SK-MEL-5 (cell line): ENCODE data around the gene FBXL17. TPM values are rescaled to one million over a fixed set of nuclear protein-coding genes. Genes with fewer than 3 reads are reported as not detected.

Experiments used
- DNase-seq: peaks from one replicate; pipeline ENCODE4 v3.0.0-alpha.2; 2016; ENCODE audit warnings: low read depth, low spot score
- in situ Hi-C: cut with HindIII; loops from 2 replicates; pipeline ENCODE4 v1.10.0; 2016; ENCODE audit warnings: low sequenced_read_pairs, high pct_unique_total_duplicates, low pct_unique_long_range_greater_than_20kb
- total RNA-seq: library from RNA; depleted of rRNA; stranded (reverse); fragments of >200 nt; shearing (Covaris generic); gene quantifications from 2 replicates; pipeline ENCODE4 v1.2.3, GENCODE V29; 2014

Gene FBXL17
- total RNA-seq, 1 experiment from 2014 or later: 10.0 TPM

DNA sequence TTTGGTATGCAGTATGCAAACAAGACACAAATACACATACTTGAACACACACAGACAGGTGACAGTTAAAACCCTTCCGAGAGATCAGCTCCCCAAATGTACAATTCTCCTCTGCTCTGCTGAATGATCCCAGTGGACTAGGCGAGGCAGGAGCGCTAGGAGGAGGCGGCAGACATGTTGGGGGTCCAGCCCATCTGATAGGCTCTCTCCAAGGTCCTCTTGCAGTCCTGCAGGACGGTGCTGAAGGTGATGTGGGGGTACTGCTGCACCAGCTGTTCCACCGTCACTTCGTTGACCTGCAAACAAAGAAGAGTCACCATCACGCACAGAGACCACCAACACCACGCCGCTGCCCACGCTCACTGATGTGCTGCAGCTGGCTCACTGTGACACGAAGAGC, 520.3 kb downstream of the FBXL17 start:
- in situ Hi-C loops: no loop called here
- DNase-seq: no peak

DNA sequence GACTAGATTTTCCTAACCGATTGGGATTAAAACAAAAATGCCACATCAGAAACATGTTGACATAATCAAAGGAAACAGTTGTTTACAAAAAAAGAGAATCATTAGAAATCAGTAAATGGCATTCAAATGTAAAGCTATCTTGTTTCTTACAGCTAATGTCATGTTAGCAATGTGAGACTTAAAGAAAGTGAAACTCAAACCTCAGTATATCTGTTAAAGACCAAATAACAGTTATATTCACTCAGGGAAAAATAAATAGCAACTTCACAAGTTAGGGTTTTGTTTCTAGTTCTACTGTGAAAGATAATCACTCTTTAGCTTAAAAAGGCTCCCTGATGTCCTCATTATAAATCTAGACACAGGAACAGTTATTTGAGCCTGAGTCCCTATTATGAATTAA, 521.9 kb downstream of the FBXL17 start:
- in situ Hi-C loops: no loop called here
- no peak for DNase-seq

DNA sequence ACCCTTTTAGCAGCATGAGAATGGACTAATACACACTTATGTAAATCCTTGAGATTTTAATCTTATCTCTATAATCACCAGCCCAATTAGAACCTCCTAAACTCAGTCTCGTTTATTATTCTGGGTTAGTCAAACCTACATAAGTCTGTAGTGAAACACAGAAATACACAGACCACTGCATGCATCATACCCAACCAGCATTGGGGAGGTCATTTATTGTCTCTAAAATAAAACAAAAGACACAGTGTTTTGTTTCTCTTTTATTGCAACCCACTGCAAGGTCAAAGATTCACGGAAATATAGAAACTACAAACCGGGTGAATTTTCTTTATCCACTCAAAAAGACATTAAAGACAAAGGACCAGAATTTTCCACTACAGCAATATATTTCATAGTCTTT, 523.1 kb downstream of the FBXL17 start:
- DNase-seq: no peak
- in situ Hi-C loops: no loop called here

DNA sequence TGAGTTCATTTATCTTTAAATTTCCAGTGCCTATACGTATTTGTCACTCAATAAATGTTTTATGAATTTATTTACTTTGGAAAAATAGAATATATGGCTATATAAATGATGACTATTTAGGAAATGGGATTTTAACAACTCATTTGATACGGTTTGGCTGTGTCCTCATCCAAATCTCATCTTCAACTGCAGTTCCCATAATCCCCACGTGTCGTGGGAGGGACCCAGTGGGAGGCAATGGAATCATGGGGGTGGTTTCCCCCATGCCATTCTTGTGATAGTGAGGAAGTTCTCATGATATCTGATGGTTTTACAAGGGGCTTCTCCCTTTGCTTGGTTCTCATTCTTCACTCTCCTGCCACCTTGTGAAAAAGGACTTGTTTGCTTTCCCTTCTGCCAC, 523.6 kb downstream of the FBXL17 start:
- no peak for DNase-seq
- in situ Hi-C loops: no loop called here

DNA sequence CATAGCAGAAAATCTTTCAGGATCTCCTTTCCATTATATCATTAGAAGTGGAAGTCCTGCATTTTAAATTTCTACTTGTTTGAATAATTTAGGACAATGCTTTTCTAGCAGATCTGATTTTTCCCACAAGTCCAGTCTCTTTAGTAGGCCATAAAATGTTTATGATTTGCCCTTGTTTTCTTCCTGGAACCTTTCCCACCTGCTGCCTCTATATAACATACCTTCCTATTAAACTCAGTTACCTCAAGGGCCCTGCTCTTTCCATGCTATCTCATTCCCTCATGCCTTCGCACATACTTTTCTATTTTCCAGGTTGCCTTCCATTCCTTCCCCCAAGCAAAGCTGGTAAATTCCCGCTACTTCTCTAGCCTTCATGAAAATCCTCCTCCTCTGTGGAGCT, 524.1 kb downstream of the FBXL17 start:
- in situ Hi-C loops: no loop called here
- no peak for DNase-seq

DNA sequence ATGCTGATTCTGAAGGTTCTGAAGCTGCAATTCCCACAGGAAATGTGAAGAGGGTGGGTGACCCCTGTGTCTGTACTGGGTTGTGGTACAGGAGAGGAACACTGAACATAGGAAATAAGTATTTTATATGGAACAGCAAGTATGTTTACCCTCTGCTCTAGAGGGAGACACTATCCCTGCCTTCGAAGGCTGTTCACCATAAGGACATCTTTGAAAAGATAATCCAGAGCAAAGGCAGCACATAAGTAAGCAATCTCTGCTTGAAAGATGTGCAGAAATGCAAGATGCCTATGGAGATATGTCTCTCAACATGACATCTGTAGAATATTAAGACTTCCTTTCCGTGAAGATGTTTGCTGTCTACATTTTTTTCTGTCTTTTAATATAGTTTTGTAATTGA, 526.7 kb downstream of the FBXL17 start:
- peak; percentile 11 for DNase-seq
- in situ Hi-C loops: no loop called here

DNA sequence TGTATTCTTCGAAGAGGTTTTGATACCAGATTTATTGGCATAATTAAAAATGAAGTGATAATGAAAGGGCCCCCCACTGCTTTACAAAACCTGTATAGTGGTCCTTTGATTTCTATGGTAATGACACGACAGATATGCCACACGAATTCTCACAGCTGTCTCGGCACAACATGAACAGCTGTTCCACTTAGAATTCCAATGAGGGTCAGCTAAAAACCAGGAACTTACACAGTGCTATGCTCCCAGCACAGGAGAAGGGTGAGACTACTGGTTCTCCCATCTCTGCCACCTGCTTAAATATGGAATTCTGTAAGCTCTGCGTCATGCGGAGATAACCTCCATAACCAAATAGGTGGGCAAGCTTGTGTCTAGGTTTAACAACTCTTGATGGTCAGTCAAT, 528.2 kb downstream of the FBXL17 start:
- DNase-seq: no peak
- in situ Hi-C loops: no loop called here

DNA sequence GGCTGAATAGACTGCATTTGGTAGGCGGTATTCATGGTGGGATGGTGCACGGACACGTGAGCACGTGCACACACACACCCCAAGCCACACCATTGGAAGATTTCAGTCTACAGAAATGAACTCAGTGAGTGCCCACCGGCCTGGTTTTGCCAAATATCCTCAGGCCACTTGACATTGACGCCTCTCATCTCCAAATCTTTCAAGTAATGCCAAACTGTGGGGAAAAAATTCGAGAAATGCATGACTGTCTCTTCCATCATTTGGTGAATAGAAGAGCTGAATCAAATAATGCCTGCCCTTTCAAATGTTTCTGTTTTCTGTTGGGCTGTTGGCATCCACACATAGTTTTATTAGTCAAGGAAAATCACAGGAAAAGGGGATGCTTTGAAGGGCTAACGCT, 528.9 kb downstream of the FBXL17 start:
- in situ Hi-C loops: no loop called here
- no peak for DNase-seq

DNA sequence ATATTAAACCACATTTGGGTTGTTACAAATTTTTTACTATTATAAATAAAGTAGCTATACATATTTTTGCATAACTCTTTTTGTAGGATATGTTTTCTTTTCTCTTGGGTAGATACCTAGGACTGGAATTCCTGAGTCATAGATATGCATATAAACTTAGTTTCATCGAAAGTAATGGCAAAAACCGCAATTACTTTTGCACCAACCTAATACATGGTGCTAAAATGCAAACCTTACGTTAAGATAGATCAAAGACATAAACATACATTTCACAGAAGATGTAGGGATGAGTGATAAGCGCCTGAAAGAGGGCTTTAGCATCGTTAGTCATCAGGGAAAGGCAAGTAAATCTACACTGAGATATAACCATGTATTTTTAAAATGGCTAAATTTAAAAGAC, 532.8 kb downstream of the FBXL17 start:
- in situ Hi-C loops: no loop called here

DNA sequence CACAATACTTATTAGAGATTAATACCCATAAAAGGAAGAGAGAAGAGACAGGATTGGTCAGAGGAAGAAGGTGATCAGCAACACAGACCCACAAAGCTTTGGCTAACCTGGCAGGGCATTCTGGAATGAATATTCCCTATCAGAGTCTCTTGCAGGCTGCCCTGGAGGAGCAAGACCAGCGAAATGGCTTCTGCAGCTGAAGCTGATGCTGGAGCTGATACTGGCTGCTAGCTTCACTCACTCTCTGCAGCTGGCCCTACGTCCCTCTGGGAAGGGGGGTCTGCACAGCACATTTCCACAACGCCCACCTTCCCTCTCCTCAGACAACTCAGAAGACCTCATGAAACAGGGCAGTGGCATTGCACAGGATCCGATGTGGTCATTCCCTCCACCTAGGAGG, 541.3 kb downstream of the FBXL17 start:
- in situ Hi-C loops: no loop called here
- DNase-seq: no peak

More for the DNA sequence above, 532.8 kb downstream of the FBXL17 start:
- DNase-seq: no peak

DNA sequence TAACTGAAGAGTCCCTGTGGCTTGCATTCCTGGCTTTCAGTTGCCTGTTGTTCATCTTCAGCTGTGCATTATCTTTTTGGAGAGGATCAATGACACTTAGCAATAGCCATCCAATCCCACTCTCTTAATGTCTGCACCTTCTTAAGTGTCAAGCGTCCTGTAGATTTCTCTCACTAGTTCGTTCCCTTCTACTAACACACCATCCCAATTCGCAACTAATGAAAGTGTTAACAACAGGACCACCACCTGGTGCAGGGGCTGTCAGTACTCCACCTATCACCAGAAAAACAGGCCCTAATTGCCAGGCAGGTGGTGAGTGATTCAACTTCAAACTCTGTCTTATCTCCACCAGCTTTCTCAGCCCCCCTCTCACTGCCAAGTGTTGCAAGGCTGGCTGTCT, 541.7 kb downstream of the FBXL17 start:
- DNase-seq: no peak
- in situ Hi-C loops: no loop called here

DNA sequence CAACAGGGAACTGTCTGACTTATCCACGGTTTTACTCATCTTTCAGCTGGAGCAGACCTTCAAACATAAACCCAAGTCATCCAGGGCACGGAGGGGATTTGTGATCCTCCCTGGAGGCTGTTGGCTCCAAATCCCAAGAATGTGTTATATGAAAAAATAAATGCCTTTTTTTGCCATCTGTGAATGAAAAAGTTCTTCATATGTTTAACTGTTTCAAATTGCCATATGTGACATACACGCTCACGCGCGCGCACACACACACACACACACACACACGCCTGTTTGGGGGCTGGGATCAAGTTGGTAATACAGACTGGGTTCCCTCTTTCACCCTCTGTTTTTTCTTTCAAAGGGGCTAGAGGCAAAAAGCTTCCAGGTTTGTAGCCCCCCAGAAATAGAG, 546.8 kb downstream of the FBXL17 start:
- DNase-seq: no peak
- in situ Hi-C loops: no loop called here

DNA sequence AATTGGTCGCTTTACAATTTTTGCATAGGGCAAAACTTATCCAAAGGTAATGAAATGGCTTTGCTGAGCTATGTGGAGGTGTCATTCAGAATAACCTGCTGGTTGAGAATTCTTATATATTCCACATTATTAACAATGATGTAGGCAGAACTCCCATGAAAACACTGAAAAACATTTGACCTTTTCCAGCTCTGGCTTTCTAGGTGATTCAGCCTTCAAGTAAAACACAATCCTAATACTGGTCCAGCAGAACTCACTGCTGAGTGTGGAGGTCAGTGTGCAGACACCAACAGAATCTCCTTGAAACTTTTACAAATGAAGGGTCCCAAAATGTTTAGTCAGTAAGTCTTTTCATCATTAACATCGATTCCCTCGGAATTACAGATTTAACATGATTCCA, 549.2 kb downstream of the FBXL17 start:
- in situ Hi-C loops: no loop called here
- no peak for DNase-seq

DNA sequence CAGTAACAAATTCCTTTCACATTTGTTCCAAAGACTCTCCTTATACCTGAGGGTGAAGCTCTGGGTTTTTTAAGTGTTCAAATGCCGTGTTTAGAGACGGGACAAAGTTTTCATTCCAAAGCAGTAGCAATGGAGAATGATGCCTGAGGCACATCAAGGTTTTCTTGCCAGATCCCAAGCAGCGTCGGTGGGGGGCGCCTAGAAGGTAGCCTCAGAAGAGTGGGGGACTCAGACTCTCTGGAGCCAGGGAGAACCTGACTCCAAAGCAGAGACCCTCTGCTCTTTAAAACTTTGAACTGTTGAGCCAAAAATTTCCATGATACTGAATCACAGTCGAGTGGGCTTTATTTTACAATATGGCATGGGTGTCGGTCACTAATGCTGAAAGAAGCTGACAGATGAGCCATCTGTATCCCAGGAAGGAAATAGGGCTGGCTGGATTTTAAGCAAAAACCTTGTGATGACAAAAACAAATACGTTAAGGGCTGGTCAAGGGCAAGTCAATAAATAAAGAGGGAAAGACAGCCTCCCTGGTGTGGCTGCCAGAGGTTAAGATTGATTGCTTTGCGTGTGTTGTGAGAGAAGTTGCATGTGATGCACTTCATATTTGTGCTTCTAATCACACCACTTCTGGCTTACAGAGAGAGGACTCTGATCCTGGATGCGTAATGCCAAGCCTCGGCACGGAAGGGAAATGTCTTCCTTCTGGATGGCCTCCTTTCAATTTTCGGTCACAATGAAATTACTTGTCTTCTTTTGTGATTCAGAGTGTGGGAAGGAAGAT, 550.1 kb downstream of the FBXL17 start:
- in situ Hi-C loops: no loop called here
- peak; percentile 17 for DNase-seq

DNA sequence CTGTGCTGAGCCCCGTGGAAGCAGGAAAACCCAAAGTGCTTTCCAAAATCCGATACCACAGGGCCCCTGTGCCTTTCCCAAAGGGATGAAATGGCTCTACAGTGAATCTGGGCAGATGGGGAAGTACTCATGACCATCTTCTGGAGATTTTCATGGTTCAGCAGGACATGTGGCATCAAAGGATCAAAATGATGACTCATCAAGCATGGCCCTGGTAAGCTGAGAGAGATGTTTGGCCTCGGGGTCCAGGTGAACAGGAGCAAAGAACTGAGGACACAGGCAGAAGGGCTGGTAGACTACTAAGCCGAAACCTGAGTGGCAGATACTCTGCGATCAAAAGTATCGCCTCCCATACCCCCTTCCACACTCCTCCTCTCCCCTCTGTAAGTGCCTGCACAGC, 551.1 kb downstream of the FBXL17 start:
- no peak for DNase-seq
- in situ Hi-C loops: no loop called here

DNA sequence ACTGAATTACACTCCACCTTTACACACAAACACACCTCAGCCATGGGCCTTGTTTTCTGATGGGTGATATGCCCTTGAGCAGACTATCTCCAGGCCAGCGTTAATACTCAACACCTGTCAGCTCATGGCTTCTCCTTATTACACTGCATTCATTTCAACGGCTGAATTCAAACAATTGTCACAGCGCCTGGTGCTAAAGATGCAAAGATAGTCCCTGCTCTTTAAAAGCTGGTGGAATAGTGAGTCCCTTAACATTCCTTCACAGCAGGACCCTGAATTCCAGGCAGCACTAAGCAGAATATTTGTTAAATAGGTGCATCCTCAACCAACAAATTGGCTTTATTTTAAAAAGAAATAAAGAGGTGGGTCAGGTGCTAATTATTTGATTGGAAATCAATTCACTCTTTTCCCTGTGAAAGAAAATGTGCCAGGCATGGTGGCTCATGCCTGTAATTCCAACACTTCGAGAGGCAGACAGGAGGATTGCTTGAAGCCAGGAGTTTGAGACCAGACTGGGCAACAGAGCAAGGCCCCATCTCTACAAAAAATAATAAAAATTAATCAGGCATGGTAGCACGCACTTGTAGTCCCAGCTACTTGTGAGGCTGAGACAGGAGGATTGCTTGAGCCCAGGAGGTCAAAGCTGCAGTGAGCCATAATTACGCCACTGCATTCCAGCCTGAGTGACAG, 555.4 kb downstream of the FBXL17 start:
- DNase-seq: no peak
- in situ Hi-C loops: no loop called here

DNA sequence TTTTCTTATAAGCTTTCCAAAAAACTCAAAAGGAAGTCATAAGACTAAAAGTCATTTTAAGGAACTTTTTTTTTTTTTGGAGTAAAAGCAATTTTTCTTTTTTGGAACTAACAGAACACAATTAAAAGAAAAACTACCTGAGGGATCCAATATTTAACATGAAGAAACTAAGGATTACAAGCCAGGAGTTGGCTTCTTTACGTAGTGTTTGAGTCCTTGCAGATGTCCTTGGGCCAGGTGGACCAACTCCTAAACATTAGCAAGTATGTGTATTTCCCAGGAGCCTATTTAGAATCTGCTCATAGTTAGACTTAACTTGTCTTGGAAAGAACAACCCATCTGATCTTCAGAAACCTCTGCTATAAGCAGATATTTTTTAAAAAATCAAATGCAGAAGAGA, 557.1 kb downstream of the FBXL17 start:
- in situ Hi-C loops: no loop called here
- no peak for DNase-seq

DNA sequence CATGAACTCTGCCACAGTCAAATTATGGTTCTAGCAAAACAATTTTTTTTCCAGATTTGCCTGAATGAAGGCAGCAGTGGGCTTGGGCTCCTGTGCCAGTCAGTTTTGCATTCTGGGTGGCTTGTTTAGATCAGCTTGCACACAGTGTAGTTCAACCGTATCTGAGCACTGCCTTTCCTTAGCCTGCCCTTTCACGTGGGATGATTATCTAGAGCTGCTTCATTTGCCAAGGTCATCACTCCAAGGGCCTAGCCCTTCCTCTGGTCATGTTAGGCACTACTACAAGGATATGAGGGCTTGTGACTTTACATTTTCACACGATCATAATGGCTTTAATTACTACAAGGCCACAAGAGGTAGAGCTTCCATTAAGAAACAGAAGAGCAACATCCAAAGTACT, 560.6 kb downstream of the FBXL17 start:
- no peak for DNase-seq
- in situ Hi-C loops: no loop called here

DNA sequence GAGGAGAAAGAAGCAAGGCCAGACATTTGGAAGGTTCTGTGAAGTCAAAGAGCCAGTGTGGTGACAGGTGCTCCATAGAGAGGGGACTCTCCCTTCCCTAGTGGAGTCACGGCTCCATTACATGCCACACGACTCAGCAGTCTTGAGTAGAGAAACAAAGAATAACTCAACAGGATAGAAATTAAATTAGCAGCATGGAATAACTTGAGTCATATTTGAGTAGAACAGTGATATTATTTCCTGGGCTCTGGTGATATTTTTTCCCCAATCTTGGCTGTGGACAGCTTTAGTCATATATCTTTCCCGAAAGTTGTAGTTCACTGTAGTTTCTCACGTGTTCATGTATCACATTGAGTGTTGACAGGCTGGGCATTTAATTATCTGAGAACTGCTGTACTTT, 561.5 kb downstream of the FBXL17 start:
- in situ Hi-C loops: no loop called here
- no peak for DNase-seq
